DMS53 (cell line): ENCODE measurements around the gene TPPP2.
"Not testable (repeated sequence)": the region's sequence is repeated elsewhere in the genome, so short reads cannot be mapped to it uniquely, and the experiment has no call there.

Source experiments
- DNase-seq: peaks from one replicate; lab custom pipeline; 2025; lab: John Stamatoyannopoulos, UW

The TPPP2 gene

DNA sequence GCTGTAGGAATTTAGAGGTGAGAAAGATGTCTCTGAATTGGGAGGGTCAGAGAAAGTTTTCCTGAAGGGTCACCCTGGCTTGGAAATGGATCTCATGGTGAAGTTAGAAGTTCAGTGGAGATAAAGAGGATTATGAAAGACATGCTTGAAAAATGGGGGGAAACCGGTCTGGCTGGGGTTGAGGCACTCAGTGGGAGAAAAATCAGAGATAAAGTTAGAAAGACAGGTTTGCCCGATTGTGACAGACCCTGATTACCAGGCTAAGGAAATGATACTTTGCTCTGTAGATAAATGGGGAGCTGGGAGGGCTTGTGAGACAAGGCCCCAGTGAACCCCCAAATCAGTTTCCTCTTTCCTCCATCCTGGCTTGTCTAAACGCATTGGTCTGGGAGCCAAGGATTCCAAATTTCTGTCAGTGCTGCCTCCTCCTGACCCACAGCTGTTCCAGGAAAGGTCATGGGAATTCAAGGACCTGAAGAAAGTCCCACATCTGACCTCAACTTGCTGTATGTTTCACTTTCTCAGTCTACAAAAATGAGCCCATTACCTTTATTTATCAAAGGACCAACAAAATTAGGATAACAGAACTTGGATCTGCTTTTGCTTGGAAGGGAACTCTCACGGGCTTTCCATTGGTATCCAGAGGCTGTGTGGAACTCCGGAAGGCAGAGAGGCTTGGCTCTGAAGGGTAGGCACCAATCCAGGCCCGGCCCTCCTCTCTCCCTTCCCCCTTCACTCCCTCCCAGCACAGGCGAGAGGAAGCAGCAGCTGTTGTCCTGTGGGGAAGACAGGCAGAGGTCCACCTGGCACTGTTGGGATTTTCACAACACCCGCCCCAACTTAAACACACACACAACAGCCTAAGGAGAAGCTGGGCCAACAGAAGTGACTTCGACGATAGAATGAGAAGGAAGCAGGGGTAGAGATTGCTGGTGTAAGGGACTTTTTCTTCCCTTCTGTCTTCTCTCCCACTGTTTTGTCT, 8.7 kb downstream of the TPPP2 start:
- DNase-seq, result peak; percentile 67

DNA sequence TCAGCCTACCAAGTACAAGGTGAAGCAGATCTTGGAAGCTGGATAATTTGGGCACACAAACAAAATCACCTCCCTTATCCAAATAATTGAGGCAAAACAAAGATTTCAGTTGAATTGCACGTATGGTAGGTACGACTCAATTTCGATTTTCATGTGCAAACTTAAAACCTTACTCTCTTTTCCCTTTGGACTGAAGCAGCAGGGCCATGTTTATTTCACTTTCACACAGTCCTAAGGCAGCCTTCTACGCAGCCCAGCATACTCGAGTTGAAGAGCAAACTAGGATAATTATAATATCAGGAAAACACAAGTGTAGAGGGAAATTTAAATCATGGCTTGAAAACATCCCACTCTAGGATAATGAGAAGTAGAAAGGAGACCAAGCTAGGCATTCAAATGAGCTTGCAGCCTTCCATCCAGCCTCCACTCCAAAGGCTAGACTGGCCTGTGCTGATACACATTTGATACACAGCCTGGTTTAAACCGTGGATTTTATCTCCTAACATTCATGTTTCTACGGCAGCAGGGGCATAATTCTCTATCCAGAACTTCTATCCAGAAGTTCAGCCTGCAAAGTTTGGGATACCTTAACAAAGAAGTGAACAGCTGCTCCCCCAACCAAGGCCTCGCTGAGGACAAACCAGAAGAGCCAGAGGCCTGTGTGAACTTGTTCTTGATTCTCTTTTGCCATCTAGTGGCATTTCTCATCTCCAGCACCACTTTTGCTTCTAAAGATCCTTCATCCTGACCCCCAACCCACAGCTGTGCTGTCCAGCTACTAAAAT, 9.8 kb downstream of the TPPP2 start:
- DNase-seq, result peak; percentile 57

DNA sequence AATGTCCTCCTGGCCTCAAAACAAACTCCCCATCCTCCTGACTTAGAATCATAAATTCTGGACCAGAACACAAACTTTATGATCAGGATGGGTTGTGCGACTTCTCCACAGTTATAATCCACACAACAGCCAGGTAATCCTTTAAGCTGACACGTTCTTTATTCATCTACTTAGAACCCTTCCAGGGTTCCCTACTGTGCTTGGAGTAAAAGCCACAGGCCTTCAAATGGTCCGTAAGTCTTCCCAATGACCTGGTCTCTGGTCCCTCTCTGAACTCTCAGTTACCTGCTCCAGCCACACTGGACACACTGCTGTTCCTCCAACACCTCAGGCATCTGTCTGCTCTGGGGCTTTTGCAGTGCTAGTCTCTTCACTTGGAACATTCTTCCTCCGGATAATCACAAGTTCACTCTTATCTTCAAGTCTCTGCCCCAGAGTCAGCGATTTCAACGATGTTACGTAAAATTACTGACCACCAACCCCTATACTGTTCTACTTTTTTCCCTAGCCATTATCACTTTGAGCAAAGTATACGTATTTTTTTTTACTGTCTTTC, 10.4 kb downstream of the TPPP2 start:
- DNase-seq, result no peak

DNA sequence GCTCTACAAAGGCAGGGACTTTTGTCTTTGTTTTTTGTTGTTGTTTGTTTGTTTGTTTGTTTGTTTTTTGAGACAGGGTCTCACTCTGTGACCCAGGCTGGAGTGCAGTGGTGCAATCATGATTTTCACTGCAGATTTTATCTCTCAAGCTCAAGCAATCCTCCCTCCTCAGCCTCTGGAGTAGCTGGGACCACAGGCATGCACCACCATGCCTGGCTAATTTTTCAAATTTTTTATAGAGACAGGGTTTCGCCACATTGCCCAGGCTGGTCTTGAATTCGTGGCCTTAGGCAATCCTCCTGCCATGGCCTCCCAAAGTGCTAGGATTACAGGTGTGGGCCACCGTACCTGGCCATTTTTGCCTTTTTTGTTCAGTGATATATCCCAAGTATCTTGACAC, 10.9 kb downstream of the TPPP2 start:
- not testable (repeated sequence) for DNase-seq

DNA sequence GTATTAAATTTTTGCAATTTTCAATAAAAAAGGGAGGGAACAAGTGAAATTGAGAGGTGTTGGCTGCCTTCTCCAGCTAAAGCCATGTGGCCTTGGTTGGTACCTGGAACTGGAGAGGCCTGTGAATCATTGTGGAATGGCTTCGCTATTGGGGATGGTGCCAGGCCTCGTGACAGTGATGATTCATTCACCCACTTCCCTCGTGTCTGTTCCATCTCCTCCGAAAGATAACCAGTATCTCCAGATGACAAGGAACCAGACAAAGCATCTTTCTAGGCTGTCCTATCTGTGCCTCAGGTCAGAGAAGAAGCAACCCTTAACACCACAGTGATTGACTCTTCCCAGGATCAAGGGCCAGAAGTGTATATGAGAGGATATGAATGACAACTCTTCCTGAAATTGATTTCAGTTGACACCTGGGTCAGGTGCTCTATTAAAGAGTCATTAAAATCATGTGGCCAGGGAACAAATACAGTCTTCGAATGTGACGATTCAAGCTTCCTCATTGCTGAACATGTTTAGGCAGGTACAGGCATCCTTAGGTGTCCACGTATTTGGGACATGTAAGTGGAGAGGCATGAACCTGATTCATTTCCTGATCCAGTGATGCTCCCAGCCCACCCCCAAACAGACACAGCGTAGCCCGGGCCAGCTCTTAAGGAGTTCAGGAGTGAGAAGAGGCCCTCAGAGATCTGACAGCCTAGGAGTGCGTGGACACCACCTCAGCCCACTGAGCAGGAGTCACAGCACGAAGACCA, 11.8 kb downstream of the TPPP2 start, which contains the start of gene RNASE7:
Gene RNASE7, plus strand, starts transcription at position 687 of the 758 bp plus-strand sequence. CDS start 631 bp downstream, outside the sequence.
- DNase-seq, result no peak

DNA sequence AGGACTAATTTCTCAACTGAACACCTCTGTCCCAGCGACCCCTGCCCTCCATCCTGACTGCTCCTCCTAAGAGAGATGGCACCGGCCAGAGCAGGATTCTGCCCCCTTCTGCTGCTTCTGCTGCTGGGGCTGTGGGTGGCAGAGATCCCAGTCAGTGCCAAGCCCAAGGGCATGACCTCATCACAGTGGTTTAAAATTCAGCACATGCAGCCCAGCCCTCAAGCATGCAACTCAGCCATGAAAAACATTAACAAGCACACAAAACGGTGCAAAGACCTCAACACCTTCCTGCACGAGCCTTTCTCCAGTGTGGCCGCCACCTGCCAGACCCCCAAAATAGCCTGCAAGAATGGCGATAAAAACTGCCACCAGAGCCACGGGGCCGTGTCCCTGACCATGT, 12.9 kb downstream of the TPPP2 start:
- no peak for DNase-seq

DNA sequence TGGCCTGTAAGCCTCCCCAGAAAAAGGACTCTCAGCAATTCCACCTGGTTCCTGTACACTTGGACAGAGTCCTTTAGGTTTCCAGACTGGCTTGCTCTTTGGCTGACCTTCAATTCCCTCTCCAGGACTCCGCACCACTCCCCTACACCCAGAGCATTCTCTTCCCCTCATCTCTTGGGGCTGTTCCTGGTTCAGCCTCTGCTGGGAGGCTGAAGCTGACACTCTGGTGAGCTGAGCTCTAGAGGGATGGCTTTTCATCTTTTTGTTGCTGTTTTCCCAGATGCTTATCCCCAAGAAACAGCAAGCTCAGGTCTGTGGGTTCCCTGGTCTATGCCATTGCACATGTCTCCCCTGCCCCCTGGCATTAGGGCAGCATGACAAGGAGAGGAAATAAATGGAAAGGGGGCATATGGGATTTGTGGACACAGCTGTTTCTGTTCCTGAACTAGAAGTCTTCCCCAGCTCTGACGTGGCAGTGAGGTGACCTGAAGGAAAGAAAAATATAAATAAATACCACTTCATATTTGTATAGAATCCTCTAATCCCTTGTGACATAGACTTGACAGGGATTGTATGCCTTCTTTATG, 13.5 kb downstream of the TPPP2 start:
- peak; percentile 4 for DNase-seq

DNA sequence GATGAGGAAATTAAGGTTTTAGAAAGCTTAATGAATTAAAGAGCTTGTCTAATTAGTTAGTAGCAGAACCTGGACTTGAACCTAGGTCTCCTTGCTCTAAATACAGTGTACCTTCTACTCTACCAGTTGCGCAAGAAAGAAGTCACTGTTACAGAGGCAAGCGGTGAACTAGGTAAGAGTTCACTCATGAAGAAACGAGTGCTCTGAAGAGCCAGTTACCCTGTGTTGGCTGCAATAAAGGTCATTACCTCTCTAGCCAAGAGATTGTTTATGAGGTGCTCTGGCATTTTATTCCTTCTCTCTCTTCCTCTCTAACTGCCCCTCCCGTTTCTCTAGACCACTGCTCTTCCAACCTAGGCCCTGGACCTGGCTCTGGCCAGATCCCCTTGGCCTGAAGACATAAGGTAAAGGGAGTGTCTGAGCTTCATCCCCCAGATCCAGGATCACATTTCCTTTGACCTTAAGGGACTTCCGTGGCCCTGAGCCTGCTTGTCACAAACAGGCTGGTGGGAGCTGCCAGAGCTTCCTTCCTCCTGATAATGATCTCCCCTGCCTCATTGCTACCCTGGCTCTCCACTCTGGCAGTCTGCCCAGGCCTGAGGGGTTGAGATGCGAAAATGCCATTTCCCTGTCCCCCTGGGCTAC, 14.1 kb downstream of the TPPP2 start:
- DNase-seq, result no peak

DNA sequence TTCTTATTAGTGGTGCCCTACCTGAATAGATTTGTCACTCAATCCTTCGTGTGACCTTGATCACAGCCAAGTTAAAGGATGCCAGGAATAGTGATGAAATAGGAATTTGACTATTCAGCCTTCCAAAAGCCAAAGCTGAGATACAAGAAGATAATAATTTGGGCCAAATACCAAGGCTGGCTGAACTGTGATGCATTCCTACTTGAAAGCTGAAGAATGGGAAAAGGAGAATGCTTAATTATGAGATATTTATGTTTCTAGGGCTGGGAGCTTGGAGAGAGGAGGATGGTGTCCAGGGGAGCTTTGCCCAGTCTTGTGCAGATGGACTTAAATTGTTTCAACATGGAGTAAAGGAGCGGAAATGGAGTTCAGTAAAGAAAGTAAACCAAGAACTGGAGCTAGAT, 17.4 kb downstream of the TPPP2 start:
- no peak for DNase-seq

DNA sequence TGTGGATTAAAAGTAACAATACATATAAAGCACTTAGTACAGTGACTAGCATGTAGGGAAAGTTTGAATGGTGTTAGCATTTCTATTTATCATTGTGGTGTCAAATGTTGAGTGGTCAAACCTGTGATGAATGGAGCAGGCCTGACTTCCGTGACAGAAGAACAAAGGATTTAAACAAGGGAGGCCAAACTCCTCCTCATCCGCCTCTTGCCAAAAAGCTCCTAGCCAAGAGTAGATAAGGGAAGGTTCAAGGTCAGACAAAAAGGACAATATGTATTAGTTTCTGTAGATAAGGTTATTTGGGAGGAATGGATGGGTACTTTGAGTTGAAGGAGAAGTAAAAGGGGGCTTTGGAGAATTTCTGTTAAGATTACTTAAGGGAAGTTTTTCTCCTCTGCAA, 18.6 kb downstream of the TPPP2 start:
- DNase-seq, result no peak

DNA sequence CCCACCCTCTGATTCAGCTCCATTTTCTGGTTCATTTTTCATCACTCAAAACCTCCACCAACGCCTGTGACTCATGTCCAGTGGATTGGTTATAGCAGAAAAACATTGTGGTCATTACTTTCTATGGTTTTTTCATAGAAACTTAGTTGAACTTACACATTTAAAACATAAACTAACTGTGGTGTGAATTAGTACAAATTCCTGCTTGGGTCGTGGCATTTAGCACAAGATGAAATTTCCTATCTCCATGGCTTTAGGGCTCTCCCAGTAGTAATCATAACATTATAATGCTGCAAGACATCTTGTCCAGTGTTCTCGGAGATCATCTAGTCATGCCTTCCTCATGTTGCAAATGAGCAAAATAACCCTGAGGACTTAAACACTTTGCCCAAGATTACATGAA, 19.3 kb downstream of the TPPP2 start:
- DNase-seq, result no peak

DNA sequence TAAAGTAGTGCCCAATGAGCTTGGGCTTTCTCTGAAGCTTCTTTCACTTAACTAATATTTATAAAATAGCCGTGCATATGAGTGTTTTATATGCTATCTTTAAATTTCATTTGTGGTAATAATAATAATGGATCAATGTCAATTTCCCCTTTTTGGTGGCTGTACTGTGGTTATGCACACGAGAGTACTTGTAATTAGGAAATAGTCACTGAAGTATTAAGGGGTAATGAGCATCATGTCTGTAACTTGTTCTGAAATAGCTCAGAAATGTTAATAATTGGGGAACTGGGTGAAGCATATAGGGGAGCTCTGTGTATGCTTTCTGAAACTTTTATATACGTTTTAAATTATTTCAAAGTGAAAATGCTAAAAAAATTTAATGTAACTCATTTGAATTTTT, 20.6 kb downstream of the TPPP2 start:
- no peak for DNase-seq

DNA sequence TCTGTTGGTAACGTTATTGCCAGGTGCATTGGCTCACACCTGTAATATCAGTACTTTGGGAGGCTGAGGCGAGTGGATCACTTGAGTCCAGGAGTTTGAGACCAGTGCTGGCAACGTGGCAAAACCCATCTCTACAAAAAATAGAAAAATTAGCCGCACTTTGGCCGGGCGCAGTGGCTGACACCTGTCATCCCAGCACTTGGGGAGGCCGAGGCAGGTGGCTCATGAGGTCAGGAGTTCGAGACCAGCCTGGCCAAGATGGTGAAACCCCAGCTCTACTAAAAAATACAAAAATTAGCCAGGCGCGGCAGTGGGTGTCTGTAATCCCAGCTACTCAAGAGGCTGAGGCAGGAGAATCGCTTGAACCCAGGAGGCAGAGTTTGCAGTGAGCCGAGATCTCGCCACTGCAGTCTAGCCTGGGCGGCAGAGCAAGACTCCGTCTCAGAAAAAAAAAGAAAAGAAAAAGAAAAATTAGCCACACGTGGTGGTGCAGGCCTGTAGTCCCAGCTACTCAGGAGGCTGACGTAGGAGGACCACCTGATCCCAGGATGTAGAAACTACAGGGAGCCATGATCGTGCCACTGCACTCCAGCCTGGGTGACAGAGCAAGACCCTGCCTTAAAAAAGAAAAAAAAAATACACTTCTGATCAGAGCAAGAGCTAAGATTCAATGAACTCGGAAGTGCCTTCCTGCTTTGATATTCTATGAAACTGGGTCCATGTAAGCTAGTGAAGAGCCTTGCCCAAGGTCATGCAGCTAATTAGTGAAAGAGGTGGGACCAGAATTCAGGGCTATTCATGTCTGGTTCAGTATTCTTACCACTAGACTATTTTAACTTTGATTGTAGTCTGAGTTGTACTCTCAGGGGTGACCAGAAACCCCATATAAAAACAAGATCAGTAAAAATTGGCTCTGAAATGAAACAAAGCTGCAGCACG, 23.4 kb downstream of the TPPP2 start:
- no peak for DNase-seq

DNA sequence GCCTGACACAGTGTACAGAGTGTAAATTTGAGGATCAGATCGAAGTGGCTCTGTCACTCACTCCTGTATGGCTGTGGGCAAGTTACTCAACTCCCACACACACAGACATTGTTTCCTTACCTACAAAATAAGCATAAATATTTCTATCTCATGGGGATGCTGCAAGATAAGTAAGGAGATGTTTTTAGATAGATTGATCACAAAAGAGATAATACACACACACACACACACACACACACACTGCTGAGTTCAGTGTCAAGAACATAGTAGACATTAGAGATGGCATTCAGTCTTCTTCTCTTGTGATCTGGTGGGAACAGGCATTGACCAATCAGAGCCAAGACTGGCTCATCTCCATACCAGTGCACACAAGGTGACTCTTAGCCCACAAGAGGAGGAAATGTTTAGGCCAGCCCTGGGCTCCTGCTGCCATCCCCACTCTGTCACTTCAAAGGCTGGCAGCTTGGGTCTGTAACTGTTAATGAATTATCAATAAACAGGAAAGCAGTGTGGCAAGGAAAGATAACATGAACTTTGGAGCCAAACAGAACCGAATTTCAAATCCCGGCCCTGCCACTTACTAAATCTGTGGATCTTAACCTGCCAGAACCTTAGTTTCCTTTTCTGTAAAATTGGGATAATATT, 24.2 kb downstream of the TPPP2 start:
- DNase-seq, result no peak

DNA sequence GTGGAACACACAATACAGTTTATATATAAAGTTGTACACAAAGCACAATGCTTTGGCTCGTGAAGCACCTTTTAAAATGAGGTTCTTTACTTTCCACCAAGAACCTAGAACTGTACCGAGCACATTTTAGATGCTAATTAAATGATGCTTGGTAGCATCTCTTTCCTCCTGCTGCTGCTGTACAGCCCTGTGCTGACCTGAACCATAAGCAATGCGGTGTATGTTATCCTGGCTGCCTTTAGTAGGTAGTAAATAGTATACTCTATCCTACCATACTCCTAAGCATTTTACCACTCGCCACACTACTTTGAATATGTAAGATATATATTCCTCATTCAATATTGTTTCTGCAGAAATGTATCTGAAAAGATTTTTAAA, 24.7 kb downstream of the TPPP2 start:
- no peak for DNase-seq

DNA sequence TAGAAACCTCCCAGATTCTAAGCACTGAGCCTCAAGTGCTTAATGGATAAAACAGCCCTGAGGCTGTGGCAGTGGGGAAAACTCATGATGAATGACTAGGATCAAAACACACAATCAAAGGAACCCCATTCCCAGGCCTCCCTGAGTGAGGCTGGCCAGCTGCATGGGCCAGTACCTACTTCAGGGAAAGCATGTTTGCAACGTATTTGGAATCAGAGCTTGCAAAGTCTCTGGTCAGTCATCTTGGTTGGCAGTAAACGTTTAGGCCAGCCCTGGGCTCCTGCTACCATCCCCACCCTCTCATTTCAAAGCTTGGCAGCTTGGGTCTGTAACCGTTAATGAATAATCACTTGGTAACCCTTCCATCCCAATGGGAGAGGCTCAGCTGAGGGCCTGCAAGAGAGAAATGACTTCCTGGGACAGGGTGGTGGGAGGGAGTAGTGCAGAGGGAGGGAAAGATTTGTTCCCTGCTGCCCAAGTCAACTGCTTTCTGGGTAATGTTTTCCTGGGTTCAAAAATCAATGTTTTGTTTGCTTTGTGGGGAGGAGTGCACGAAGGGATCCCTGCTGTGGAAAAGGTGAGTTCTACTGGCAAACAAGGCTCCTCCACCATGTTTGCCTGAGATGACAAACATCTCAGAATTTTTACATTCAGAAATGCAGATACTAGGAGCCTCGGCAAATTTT, 25.6 kb downstream of the TPPP2 start:
- DNase-seq, result no peak

DNA sequence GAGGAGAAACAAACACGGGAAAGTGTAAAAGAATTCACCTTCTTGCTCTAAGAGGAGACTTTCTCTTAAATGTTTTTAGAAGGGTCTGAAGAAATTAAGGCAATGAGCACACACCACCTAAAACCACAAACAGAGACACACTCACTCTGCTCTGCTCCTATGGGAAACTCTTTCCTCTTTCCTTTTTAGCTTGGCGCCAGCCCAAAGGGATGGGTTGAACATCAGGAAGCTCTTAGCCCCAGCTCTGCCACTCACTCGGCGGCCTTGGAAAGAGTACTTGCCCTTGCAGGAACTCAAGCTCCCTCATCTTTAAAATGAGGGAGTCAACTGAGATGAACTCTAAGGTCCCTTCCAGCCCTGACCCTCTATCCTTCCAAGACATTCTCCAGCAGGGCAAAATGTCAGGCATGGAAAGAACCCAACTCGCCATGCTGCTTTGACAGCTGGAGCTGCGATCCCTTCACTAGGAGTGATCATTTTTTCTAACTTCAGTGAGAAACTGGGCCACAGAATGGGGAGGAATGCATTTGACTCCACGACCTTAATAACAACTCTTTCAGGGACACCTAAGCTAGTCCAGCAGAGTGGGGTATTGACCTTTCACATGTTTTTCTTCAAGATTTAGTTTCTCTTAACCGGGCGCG, 26.6 kb downstream of the TPPP2 start:
- DNase-seq, result no peak
